Measurements from ENCODE around the gene AGBL3.
A peak's percentile ranks its signal among the peaks of the same experiment; 100 is the strongest.
"Not testable (repeated sequence)": the region's sequence is repeated elsewhere in the genome, so short reads cannot be mapped to it uniquely, and the experiment has no call there.

The AGBL3 gene

GRCh38 chr7:135169141-135169963 is 183.0 kb downstream of the AGBL3 start:
- no peak for DNase-seq

- no peak for DNase-seq
These were observed 183.6 kb downstream of the AGBL3 start for GRCh38 chr7:135169964-135170273.

GRCh38 chr7:135170274-135170997 is 184.1 kb downstream of the AGBL3 start, which contains the start of gene CYREN:
CYREN (minus strand) TSS chr7:135170707; CDS start chr7:135168922, 1,785 bp downstream.
- peak; percentile 29 for DNase-seq

- DNase-seq: not testable (repeated sequence)
These were observed 184.7 kb downstream of the AGBL3 start for GRCh38 chr7:135170998-135171481.

- not testable (repeated sequence) for DNase-seq
These were observed 185.4 kb downstream of the AGBL3 start for GRCh38 chr7:135171581-135172291.

GRCh38 chr7:135173916-135174315 is 187.6 kb downstream of the AGBL3 start:
- not testable (repeated sequence) for DNase-seq

- DNase-seq: no peak
These were observed 188.6 kb downstream of the AGBL3 start for GRCh38 chr7:135174941-135175340.

- DNase-seq: no peak
These were observed 189.6 kb downstream of the AGBL3 start for GRCh38 chr7:135175931-135176330.

GRCh38 chr7:135177028-135177696 is 190.9 kb downstream of the AGBL3 start:
- no peak for DNase-seq

GRCh38 chr7:135178364-135178763 is 192.1 kb downstream of the AGBL3 start:
- no peak for DNase-seq

GRCh38 chr7:135179321-135179925 is 193.1 kb downstream of the AGBL3 start:
- no peak for DNase-seq

GRCh38 chr7:135180122-135180521 is 193.8 kb downstream of the AGBL3 start:
- DNase-seq: no peak

GRCh38 chr7:135181261-135181928 is 195.1 kb downstream of the AGBL3 start:
- DNase-seq: no peak

- DNase-seq: no peak
These were observed 195.8 kb downstream of the AGBL3 start for GRCh38 chr7:135181929-135182678.

GRCh38 chr7:135183478-135183877 is 197.2 kb downstream of the AGBL3 start:
- no peak for DNase-seq

- DNase-seq: no peak
These were observed 198.0 kb downstream of the AGBL3 start for GRCh38 chr7:135184254-135184841.
